HG02759 (cell line): ENCODE measurements around the gene TSPAN10.

Experiments used
- ATAC-seq: cut with Tn5 transposase; IDR thresholded peaks from one replicate; pipeline ENCODE4 v1.9.1; 2021; ENCODE audit warnings: mild to moderate bottlenecking, moderate library complexity; ENCODE audit not compliant: unreplicated experiment

Gene TSPAN10

DNA sequence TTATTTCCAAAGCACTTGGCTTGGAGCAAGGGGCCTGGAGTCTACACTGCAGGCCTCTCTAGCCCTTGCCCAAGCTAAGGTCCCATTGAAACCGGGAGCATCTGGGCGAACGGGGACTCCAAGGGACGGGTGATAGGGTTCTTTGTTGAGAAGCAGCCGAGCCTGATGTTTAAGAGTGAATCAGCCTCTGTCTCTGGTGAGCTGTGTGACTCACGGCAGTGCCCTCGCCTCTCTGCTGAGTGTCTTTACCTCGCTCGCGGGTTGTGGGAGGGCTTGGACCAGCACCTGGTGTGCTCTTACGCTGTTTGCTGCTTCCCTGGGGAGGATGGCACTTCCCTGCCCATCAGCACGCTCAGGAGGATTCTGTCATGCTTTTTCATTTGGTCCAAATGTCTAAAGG, 48.1 kb downstream of the TSPAN10 start:
- no peak for ATAC-seq

GRCh38 chr17:81686614-81687013, 49.6 kb downstream of the TSPAN10 start:
- no peak for ATAC-seq

- no peak for ATAC-seq
Measured at GRCh38 chr17:81687770-81688541, 51.0 kb downstream of the TSPAN10 start.

DNA sequence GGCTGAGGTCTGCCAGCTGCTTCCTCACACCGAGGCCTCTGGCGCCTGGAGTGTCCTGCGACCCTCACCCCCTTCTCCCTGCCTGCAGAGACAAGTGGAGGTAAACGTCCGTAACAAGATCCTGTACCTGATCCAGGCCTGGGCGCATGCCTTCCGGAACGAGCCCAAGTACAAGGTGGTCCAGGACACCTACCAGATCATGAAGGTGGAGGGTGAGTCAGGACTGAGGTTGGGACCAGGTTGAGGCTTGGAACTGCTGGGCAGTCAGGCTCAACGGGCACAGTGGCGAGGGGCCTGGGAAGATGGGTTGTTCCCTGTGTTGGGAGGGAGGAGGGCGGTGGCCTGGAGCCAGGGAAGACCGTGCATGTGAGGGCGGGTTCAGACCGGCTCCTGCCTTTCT, 51.6 kb downstream of the TSPAN10 start:
- no peak for ATAC-seq

GRCh38 chr17:81690066-81690465, 53.1 kb downstream of the TSPAN10 start:
- ATAC-seq: no peak

- no peak for ATAC-seq
Measured at GRCh38 chr17:81690549-81690948, 53.6 kb downstream of the TSPAN10 start.

DNA sequence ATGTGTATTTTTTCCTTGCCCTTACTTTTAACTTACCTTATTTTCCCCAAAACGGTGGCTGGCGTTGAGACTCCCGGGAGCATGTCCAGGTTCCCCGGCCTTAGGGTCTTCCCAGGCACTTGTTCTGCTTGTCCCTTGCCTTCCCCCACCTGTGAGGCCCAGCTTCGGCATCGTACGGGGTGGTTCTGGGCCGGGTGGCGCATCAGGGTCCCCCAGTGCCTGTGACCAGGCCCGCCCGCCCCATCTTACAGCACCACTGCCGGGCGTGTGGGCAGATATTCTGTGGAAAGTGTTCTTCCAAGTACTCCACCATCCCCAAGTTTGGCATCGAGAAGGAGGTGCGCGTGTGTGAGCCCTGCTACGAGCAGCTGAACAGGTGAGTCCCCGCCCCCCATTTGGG, 54.2 kb downstream of the TSPAN10 start:
- ATAC-seq: no peak

DNA sequence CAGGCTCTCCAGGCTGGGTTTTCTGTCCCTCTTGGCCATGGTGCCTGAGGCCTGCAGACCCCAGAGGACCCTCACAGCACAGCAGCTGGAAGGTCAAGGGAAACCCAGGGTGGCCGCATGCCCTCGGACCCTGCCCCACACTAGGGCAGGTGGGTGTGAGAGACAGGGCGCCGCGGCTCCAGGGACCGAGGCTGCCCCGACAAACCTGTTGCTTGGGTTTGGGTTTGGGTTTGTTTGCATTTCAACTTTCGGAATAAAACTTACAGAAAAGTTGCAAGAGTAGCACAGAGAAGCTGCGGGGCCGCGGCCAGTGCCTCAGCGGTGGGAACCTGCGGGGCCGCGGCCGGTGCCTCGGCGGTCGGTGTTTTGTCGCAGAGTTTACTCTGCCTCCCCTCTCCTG, 54.6 kb downstream of the TSPAN10 start:
- no peak for ATAC-seq

DNA sequence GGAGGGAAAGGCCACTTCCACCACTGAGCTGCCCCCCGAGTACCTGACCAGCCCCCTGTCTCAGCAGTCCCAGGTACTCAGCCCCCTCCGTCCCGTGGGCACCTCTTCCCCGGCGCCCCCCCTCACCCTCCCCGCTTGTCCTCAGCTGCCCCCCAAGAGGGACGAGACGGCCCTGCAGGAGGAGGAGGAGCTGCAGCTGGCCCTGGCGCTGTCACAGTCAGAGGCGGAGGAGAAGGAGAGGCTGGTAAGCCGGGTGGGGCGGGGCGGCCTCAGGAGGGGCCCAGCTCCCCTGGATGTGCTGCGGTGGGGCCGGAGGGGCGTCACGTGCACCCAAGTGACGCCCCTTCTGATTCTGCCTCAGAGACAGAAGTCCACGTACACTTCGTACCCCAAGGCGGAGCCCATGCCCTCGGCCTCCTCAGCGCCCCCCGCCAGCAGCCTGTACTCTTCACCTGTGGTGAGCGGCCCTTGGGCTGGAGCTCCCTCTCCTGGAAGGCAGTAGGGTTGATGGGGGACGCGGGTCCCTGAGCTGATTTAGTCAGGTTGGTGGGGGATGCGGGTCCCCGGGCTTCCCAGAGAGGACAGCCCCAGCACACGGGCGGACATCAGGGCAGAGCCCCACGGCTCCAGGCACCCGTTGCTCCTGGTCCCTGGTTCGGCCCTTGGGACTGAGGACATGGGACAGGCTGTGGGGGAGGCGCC, 56.7 kb downstream of the TSPAN10 start:
- no peak for ATAC-seq

DNA sequence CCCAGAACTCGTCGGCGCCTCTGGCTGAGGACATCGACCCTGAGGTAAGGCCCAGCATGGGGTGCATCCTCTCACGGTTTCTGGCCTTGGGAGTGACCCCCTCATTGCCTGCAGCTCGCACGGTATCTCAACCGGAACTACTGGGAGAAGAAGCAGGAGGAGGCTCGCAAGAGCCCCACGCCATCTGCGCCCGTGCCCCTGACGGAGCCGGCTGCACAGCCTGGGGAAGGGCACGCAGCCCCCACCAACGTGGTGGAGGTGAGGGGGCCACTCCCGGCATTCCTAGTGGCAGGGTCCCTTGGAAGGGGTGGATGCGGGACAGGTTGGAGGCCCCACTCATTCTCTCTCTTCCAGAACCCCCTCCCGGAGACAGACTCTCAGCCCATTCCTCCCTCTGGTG, 57.8 kb downstream of the TSPAN10 start:
- no peak for ATAC-seq

DNA sequence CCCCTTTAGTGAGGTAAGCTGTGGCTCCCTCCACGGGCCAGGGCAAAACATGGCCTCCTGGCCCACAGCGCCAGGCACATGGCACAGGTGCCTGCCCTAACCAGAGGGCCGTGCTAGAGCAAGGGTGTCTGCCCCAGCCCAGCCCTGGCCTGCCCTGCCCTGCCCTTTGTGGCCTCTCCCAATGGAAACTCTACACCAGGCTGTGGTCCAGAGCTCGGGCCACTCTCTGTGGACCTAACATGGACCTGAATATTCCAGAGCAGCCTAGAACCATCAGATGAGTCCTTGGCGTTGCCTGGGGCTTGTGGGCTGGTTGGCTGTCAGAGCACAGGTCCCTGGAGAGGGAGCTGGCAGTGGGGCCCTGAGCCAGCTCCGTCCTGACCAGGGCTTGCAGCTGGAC, 58.2 kb downstream of the TSPAN10 start:
- ATAC-seq: no peak

DNA sequence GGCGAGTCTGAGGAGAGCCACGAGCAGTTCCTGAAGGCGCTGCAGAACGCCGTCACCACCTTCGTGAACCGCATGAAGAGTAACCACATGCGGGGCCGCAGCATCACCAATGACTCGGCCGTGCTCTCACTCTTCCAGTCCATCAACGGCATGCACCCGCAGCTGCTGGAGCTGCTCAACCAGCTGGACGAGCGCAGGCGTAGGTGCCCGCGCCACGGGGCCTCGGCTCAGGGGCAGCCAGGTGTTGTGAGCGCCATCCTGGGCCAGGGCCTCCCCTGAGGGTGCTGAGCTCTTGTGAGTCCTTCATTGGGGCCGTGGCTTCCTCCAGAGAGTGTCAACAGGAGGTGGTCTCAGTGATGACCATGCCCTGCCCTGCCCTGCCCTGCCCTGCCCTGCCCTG, 58.8 kb downstream of the TSPAN10 start:
- no peak for ATAC-seq

DNA sequence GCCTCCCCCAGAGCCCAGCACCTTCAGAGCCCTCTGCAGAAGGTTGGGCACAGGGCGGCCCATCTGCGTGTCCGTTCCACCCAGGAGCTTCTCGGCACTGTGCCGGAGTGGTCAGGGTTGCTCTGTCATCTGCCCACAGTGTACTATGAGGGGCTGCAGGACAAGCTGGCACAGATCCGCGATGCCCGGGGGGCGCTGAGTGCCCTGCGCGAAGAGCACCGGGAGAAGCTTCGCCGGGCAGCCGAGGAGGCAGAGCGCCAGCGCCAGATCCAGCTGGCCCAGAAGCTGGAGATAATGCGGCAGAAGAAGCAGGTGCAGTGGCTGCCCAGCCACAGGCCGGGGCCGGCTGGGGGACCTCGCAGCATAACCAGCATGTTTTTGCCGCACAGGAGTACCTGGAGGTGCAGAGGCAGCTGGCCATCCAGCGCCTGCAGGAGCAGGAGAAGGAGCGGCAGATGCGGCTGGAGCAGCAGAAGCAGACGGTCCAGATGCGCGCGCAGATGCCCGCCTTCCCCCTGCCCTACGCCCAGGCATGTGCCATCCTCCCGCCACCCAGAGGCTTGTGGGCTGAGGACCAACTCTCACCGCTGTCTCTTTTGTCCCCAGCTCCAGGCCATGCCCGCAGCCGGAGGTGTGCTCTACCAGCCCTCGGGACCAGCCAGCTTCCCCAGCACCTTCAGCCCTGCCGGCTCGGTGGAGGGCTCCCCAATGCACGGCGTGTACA, 59.4 kb downstream of the TSPAN10 start:
- no peak for ATAC-seq

- ATAC-seq: no peak
Measured at GRCh38 chr17:81697261-81698044, 60.5 kb downstream of the TSPAN10 start.
